Middle frontal gyrus (tissue), 1 donor: ENCODE measurements around the gene PTGR3.

ENCODE experiments used
- DNase-seq: peaks from one replicate; pipeline ENCODE4 v3.0.0-alpha.2; 2015; ENCODE audit warnings: low spot score; ENCODE audit errors: extremely low spot score

Gene PTGR3

GRCh38 chr18:75172299-75173124 is 36.4 kb downstream of the PTGR3 start:
- DNase-seq: no peak

GRCh38 chr18:75170916-75171315 is 38.0 kb downstream of the PTGR3 start:
- no peak for DNase-seq

- DNase-seq: no peak
Measured at GRCh38 chr18:75170022-75170789, 38.7 kb downstream of the PTGR3 start.

GRCh38 chr18:75169411-75169810 is 39.5 kb downstream of the PTGR3 start:
- no peak for DNase-seq

GRCh38 chr18:75168619-75169018 is 40.3 kb downstream of the PTGR3 start:
- no peak for DNase-seq

GRCh38 chr18:75167759-75168618 is 41.0 kb downstream of the PTGR3 start:
- DNase-seq: no peak

- DNase-seq: no peak
Measured at GRCh38 chr18:75167137-75167536, 41.8 kb downstream of the PTGR3 start.

GRCh38 chr18:75165926-75166325 is 43.0 kb downstream of the PTGR3 start:
- DNase-seq: no peak

GRCh38 chr18:75164479-75164878 is 44.5 kb downstream of the PTGR3 start:
- DNase-seq: no peak

- DNase-seq: no peak
Measured at GRCh38 chr18:75163736-75164135, 45.2 kb downstream of the PTGR3 start.

- DNase-seq: no peak
Measured at GRCh38 chr18:75162978-75163377, 46.0 kb downstream of the PTGR3 start.

GRCh38 chr18:75162467-75162866 is 46.5 kb downstream of the PTGR3 start:
- no peak for DNase-seq

GRCh38 chr18:75161256-75162028 is 47.5 kb downstream of the PTGR3 start:
- DNase-seq: no peak

- no peak for DNase-seq
Measured at GRCh38 chr18:75160364-75160763, 48.6 kb downstream of the PTGR3 start.

- no peak for DNase-seq
Measured at GRCh38 chr18:75159646-75160356, 49.1 kb downstream of the PTGR3 start.

- DNase-seq: no peak
Measured at GRCh38 chr18:75159238-75159518, 49.8 kb downstream of the PTGR3 start.
